GM12892 (cell line): ENCODE data around the gene TATDN2.

ENCODE experiments used
- POLR2A ChIP-seq: IDR thresholded peaks from 2 replicates; pipeline ENCODE4 v1.6.1; 2011; ENCODE audit warnings: low read depth, low read length, control low read depth
- POLR2AphosphoS5 ChIP-seq: IDR thresholded peaks from 2 replicates; pipeline ENCODE4 v1.6.1; 2011; ENCODE audit warnings: low read depth, low read length, control low read depth
- TAF1 ChIP-seq: IDR thresholded peaks from 2 replicates; pipeline ENCODE4 v1.6.1; 2011; ENCODE audit warnings: low read depth, mild to moderate bottlenecking, control low read depth, low read length, borderline replicate concordance

GRCh38 chr3:10328460-10329071 lies 80.3 kb downstream of the TATDN2 start:
- TF ChIP-seq POLR2AphosphoS5 (no peak), TAF1 (no peak), POLR2A (no peak)
